Neural cell (in vitro differentiated cells): Measurements from ENCODE around the gene VARS1.

Source experiments
- RAD21 ChIP-seq: fragments of 450-650 bp; conservative IDR thresholded peaks from 2 replicates; pipeline ENCODE4 v1.6.1; 2014; ENCODE audit warnings: antibody characterized with exemption, mild to moderate bottlenecking, moderate library complexity
- TF ChIP-seq, protein P1 (sequence below): fragments of 450-650 bp; IDR thresholded peaks from 2 replicates; pipeline ENCODE4 v1.5.1; 2014; ENCODE audit warnings: antibody characterized with exemption, mild to moderate bottlenecking, moderate library complexity; ENCODE audit not compliant: poor library complexity, severe bottlenecking

DNA sequence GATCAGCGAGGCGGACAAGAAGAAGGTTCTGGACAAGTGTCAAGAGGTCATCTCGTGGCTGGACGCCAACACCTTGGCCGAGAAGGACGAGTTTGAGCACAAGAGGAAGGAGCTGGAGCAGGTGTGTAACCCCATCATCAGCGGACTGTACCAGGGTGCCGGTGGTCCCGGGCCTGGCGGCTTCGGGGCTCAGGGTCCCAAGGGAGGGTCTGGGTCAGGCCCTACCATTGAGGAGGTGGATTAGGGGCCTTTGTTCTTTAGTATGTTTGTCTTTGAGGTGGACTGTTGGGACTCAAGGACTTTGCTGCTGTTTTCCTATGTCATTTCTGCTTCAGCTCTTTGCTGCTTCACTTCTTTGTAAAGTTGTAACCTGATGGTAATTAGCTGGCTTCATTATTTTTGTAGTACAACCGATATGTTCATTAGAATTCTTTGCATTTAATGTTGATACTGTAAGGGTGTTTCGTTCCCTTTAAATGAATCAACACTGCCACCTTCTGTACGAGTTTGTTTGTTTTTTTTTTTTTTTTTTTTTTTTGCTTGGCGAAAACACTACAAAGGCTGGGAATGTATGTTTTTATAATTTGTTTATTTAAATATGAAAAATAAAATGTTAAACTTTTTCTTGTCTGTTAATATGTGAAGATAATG is 34.2 kb upstream of the VARS1 start:
- peak; percentile 78 for TF ChIP-seq RAD21
- TF ChIP-seq, protein P1, sequence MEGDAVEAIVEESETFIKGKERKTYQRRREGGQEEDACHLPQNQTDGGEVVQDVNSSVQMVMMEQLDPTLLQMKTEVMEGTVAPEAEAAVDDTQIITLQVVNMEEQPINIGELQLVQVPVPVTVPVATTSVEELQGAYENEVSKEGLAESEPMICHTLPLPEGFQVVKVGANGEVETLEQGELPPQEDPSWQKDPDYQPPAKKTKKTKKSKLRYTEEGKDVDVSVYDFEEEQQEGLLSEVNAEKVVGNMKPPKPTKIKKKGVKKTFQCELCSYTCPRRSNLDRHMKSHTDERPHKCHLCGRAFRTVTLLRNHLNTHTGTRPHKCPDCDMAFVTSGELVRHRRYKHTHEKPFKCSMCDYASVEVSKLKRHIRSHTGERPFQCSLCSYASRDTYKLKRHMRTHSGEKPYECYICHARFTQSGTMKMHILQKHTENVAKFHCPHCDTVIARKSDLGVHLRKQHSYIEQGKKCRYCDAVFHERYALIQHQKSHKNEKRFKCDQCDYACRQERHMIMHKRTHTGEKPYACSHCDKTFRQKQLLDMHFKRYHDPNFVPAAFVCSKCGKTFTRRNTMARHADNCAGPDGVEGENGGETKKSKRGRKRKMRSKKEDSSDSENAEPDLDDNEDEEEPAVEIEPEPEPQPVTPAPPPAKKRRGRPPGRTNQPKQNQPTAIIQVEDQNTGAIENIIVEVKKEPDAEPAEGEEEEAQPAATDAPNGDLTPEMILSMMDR, result peak; percentile 78
